Skeletal muscle satellite cell (primary cell): ENCODE data around the gene EDRF1.
"Not testable (repeated sequence)": the region's sequence is repeated elsewhere in the genome, so short reads cannot be mapped to it uniquely, and the experiment has no call there.

ENCODE experiments used
- H3K27me3 ChIP-seq: 2 replicates; pipeline ENCODE4 v1.7.0; 2013; ENCODE audit warnings: low read length; ENCODE audit not compliant: control insufficient read depth, insufficient read depth
- H3K36me3 ChIP-seq: 2 replicates; pipeline ENCODE4 v1.7.0; 2013; ENCODE audit warnings: mild to moderate bottlenecking, control low read depth, low read length; ENCODE audit not compliant: insufficient read depth
- H3K4me1 ChIP-seq: 2 replicates; pipeline ENCODE4 v1.7.0; 2013; ENCODE audit warnings: low read length; ENCODE audit not compliant: control insufficient read depth, insufficient read depth
- H3K4me2 ChIP-seq: 2 replicates; pipeline ENCODE4 v1.7.0; 2013; ENCODE audit warnings: mild to moderate bottlenecking, low read length
- H3K4me3 ChIP-seq: 2 replicates; pipeline ENCODE4 v1.7.0; 2013; ENCODE audit warnings: low read length
- H3K9ac ChIP-seq: 2 replicates; pipeline ENCODE4 v1.7.0; 2013; ENCODE audit warnings: mild to moderate bottlenecking, low read depth, low read length, moderate library complexity
- H3K9me3 ChIP-seq: replicated peaks from 2 replicates; pipeline ENCODE4 v1.7.0; 2013; ENCODE audit warnings: mild to moderate bottlenecking, control low read depth, low read length

Gene EDRF1

DNA sequence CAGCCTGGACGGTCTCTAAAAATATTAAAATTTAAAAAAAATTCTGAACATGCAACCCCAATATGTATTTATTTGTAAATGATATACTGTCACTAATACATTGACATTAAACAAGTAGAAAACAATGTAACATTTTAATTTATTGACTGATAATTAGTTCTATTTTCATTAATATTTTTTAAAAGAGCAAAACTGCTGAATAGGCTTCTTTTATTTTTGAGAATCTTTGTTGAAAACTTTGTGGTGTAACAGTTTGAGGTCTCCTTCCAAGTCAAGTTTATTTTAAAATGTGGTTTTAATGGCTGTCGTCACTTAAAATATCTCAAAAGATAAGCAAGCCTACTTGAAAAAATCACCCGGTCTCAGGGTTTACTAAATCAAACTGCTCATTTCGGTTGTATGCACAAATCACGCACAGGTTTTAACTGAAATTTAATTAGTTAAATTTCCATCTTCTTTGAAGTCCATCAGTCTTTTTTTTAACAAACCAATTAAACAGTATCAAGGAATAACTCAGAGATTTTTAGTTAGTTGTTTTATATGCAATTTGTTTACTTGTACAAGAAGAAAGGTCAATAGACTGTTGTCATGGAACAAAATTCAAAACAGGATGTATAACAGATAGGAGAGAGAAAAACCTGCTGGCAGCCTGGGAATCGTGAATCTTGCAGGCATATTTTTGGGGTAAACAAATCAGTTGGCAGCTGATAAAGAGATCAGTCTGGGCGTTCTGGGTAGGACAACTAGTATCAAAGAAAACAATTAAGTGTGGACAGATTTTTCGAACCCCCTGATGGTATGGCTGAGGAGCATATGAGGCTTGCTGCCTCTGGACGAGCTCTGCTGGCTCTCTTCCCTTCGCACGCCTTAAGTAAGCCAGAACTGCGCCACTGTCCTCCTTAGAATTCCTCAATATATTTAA, 9.7 kb upstream of the EDRF1 start:
- H3K9ac ChIP-seq: no peak overlapping the region
- H3K4me2 ChIP-seq: no peak overlapping the region
- no peaks in the 10 kb centered on the region for H3K9me3 ChIP-seq
- no peaks in the 10 kb centered on the region for H3K27me3 ChIP-seq
- peaks cover 3% of the 10 kb centered on the region for H3K4me1 ChIP-seq
- no peaks in the 10 kb centered on the region for H3K36me3 ChIP-seq
- H3K4me3 ChIP-seq: no peak overlapping the region

DNA sequence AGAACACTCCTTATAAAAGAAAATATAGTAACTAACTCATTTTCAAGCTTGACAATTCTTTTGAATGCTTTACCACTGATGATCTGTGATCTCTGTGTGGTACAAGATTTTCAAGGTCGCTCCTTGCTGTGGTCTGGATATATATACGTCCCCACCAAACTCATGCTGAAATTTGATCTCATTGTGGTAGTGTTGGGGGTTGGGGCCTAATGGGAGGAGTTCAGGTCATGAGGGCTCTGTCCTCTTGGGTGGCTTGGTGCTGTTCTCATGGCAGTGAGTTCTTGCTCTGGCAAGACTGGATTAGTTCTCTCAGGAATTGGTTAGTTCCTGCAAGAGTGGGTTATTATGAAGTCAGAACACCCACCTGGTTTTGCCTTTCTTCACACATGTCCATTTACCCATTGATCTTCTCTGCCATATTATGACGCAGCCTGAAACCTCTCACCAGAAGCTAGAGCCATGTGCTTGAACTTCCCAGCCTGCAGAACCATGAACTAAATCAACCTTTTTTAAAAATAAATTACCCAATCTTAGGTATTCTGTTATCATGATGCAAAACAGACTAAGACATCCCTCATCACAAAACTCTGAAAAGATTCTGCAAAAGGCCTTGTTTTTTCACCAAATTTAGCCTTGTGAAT, 8.3 kb upstream of the EDRF1 start:
- no peaks in the 10 kb centered on the region for H3K9me3 ChIP-seq
- H3K27me3 ChIP-seq: no peaks in the 10 kb centered on the region
- no peaks in the 10 kb centered on the region for H3K36me3 ChIP-seq
- H3K4me2 ChIP-seq: no peak overlapping the region
- H3K4me3 ChIP-seq: no peak overlapping the region
- H3K4me1 ChIP-seq: peaks cover 3% of the 10 kb centered on the region
- H3K9ac ChIP-seq: no peak overlapping the region

DNA sequence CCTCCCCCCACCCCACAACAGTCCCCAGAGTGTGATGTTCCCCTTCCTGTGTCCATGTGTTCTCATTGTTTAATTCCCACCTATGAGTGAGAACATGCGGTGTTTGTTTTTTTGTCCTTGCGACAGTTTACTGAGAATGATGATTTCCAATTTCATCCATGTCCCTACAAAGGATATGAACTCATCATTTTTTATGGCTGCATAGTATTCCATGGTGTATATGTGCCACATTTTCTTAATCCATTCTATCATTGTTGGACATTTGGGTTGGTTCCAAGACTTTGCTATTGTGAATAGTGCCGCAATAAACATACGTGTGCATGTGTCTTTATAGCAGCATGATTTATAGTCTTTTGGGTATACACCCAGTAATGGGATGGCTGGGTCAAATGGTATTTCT, 4.8 kb upstream of the EDRF1 start:
- not testable (repeated sequence) for H3K4me2 ChIP-seq, H3K4me3 ChIP-seq, H3K27me3 ChIP-seq, H3K9me3 ChIP-seq, H3K4me1 ChIP-seq, H3K9ac ChIP-seq, H3K36me3 ChIP-seq

GRCh38 chr10:125720002-125720382, 483 bp downstream of the EDRF1 start:
- H3K4me1 ChIP-seq: peaks cover 14% of the 10 kb centered on the region
- H3K9ac ChIP-seq: peak overlapping the region; percentile 97
- peaks cover 41% of the 10 kb centered on the region for H3K36me3 ChIP-seq
- H3K27me3 ChIP-seq: no peaks in the 10 kb centered on the region
- peak overlapping the region; percentile 84 for H3K4me3 ChIP-seq
- peak overlapping the region; percentile 77 for H3K4me2 ChIP-seq
- H3K9me3 ChIP-seq: no peaks in the 10 kb centered on the region

DNA sequence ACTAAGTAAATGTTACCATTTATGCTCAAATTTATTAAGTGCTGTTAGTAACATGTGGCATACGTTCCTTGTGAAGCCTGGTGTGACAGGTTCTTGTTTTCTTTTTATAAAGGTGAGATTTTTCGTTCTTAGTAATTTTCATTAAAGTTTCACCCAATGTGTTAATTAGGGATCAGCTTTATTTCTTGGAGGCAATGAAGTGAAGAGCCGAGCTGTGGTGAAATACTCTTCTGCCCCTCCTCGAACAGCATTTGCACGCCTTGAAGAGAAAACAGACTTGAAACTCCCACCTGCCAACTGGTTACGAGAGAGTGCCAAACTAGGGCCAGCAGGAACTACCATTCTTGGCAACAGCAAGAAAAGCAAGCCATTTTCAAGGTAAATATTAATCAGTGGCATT, 1.5 kb downstream of the EDRF1 start:
- no peaks in the 10 kb centered on the region for H3K9me3 ChIP-seq
- H3K4me3 ChIP-seq: peak overlapping the region; percentile 84
- peaks cover 49% of the 10 kb centered on the region for H3K36me3 ChIP-seq

DNA sequence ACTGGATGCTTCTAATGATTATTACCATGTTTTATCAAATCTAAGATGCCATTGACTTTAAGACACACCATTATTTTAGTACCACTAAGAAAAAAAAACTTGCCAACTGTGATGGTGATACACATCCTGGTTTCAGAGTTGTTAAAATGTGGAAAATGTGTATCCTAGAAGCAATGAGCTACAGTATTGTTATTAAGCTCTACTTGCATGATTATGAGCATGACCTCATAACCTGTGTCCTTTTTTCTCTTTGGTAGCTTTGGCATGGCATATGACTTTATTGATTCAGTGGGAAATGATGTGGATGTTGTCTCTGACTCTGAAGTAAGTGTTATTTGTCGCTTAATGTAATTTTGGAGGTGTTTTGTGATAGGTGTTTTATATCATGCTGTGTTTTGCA, 3.3 kb downstream of the EDRF1 start:
- Histone ChIP-seq H3K4me1 (peaks cover 14% of the 10 kb centered on the region), H3K27me3 (no peaks in the 10 kb centered on the region), H3K4me2 (no peak overlapping the region), H3K9ac (no peak overlapping the region), H3K36me3 (peaks cover 66% of the 10 kb centered on the region), H3K4me3 (no peak overlapping the region), H3K9me3 (no peaks in the 10 kb centered on the region)

More for the DNA sequence above, 1.5 kb downstream of the EDRF1 start:
- Histone ChIP-seq H3K9ac (no peak overlapping the region), H3K4me1 (peaks cover 14% of the 10 kb centered on the region), H3K4me2 (peak overlapping the region; percentile 77), H3K27me3 (no peaks in the 10 kb centered on the region)

- no peaks in the 10 kb centered on the region for H3K27me3 ChIP-seq
- H3K9me3 ChIP-seq: no peaks in the 10 kb centered on the region
- no peak overlapping the region for H3K4me2 ChIP-seq
- H3K36me3 ChIP-seq: peaks cover 91% of the 10 kb centered on the region
- H3K4me3 ChIP-seq: no peak overlapping the region
- H3K4me1 ChIP-seq: no peaks in the 10 kb centered on the region
- no peak overlapping the region for H3K9ac ChIP-seq
Observed at GRCh38 chr10:125726914-125727313, 7.4 kb downstream of the EDRF1 start.

GRCh38 chr10:125727436-125727835, 7.9 kb downstream of the EDRF1 start:
- Histone ChIP-seq H3K36me3 (peaks cover 91% of the 10 kb centered on the region), H3K4me2 (no peak overlapping the region), H3K4me1 (no peaks in the 10 kb centered on the region), H3K9ac (no peak overlapping the region), H3K4me3 (no peak overlapping the region), H3K9me3 (no peaks in the 10 kb centered on the region), H3K27me3 (no peaks in the 10 kb centered on the region)

DNA sequence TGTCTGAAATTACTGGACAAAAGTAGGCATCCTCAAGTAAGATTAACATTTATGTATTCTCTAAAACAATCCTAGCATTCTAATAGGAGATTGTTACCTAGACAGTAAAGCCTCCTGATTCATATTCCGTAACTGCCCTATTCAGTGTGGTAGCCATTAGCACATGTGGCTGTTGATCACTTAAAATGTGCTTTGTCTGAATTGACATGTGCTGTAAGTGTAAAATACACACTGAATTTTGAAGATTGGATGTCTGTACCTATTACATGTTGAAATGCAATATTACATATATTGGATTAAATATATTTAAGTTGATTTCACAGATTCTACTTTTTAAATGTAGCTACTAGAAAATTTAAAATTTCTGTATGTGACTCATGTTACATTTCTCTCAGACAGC, 14.6 kb downstream of the EDRF1 start:
- peaks cover 95% of the 10 kb centered on the region for H3K36me3 ChIP-seq
- H3K9me3 ChIP-seq: no peaks in the 10 kb centered on the region
- H3K4me3 ChIP-seq: no peak overlapping the region
- no peaks in the 10 kb centered on the region for H3K27me3 ChIP-seq
- no peaks in the 10 kb centered on the region for H3K4me1 ChIP-seq
- H3K9ac ChIP-seq: no peak overlapping the region
- H3K4me2 ChIP-seq: no peak overlapping the region

DNA sequence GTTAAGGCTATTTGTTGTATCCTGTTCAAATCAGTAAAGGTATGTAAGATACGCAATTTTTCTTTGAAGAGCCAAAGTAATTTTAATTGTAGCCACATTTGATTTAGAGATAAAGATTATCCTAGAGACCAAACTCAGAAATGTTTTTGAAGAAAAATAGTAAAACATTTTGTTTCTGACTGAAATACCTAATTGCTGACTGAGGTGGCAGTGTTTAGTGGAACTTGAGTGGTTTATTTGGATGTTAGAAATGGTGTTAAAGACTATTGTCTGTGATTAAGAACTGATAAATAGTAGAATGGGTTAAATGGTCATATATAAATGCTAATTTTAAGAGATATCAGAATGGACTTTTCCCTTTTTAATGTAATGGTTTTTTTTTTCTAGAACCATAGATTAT, 15.3 kb downstream of the EDRF1 start:
- Histone ChIP-seq H3K36me3 (peaks cover 95% of the 10 kb centered on the region), H3K27me3 (no peaks in the 10 kb centered on the region), H3K4me2 (no peak overlapping the region), H3K9me3 (no peaks in the 10 kb centered on the region), H3K4me3 (no peak overlapping the region), H3K9ac (no peak overlapping the region), H3K4me1 (no peaks in the 10 kb centered on the region)

DNA sequence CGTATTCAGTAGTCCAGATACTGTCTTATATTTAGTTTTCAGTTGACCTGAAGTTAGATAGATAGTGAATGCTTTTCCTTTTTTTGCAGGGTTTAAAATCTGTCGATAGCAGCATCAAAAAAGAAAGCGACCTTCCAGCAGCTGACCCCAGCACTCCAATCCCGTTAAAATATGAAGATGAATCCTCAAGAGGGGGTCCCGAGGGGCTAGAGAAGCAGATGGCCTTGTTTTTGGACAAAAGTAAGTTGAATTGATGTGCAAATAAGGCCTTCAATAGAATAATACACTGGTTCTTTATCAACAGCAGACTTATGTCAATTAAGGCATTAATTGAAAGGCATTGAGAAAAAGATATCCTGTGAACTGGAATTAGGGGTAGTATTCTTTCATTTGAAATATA, 18.7 kb downstream of the EDRF1 start:
- Histone ChIP-seq H3K9ac (no peak overlapping the region), H3K4me3 (no peak overlapping the region), H3K9me3 (no peaks in the 10 kb centered on the region), H3K4me1 (no peaks in the 10 kb centered on the region), H3K4me2 (no peak overlapping the region), H3K27me3 (no peaks in the 10 kb centered on the region), H3K36me3 (peaks cover 90% of the 10 kb centered on the region)
